Activated CD4-positive, CD25-positive, alpha-beta regulatory T cell treated with anti-CD3 and anti-CD28 coated beads, Interleukin-2, amount 50 U/mL, for 24 hours (primary cell): ENCODE data around the gene RFXANK.
A peak's percentile ranks its signal among the peaks of the same experiment; 100 is the strongest.
"Not testable (repeated sequence)": the region's sequence is repeated elsewhere in the genome, so short reads cannot be mapped to it uniquely, and the experiment has no call there.

Experiments
- ATAC-seq, 2 donors: fragments of 150-1000 bp; cut with Tn5 transposase; one replicate each; pipeline ENCODE4 v1.10.0; 2021; ENCODE audit warnings: mild to moderate bottlenecking in 1 of 2, moderate library complexity in 1 of 2

Gene RFXANK

DNA sequence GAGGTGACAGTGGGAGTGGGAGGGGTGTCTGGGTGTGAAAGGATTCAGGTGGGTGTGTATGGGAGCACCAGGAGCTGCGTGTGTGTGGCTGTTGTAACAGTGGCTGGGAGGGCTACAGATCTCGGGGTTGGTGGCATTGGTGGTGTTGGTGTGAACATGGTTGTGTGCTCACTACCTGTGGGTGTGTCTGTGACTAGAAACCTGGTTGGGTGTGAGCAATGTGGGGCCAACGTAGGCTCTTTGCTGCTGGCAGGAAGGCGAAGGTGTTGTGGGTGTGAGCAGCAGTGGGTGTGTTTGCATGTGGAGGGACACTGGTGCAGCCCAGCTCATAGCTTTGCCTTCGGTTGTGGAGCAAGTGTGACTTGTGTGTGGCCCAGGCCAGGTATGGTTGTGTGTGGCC is 14.9 kb downstream of the RFXANK start:
- ATAC-seq = no peak

GRCh38 chr19:19207637-19208572 is 15.8 kb downstream of the RFXANK start:
- no peak for ATAC-seq

- no peak for ATAC-seq
Measured at GRCh38 chr19:19209372-19209771, 17.3 kb downstream of the RFXANK start.

- no peak for ATAC-seq
Measured at GRCh38 chr19:19211499-19212420, 19.7 kb downstream of the RFXANK start, which contains the start of gene NCAN. NCAN (plus strand) TSS chr19:19211958; CDS start chr19:19216954, 4,996 bp downstream.

DNA sequence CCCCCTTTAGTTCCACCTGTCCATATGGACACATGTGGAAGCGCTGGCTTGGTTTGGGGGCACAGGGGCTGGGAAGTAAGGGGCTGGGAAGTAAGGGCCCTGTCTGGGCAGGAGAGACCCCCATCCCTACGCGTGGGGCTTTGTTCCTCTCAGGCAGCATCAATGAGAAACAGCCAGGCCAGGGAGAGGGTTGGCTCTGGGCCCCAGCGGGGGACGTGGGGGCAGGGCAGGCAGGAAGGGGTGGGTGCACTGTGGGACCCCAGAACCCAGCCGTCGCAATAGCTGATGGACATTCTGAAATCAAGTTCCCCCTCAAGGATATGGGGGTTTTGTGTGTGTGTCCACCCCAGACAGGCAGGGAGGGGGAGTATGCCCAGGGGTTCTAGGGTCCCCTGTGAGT is 20.9 kb downstream of the RFXANK start:
- ATAC-seq = no peak

DNA sequence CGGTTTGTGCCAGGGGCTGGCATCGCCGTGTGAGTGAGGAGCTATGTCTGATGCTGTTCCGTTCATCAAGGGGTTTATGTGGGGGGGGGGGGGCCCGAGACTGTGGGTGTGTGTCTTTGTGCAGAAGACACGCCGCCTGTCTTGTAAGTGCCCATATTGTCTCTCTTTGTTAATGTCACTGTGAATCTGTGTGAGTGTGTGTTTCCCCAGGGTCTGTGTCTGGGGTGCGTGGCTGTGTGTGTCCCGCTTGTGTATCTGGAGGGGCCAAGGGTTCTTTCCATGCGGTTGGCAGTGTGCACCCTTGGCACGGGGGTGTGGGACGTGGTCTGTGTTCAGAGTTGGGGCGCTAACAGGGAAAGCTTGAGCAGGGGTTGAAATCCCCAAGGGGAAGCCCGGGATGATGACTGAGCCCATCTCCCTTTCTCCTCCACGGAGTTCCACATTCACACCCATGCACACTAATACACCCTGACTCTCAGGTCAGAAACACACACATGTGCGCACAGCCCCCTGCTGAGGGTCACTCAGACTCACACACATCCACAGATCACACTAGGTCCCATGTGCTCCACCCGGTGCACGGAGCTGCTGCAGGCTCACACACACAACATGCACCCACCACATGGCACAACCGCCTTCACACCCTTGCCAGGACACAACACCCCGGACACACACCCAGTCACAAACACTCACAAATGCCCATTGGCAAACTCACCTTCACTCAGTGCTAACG is 21.5 kb downstream of the RFXANK start:
- ATAC-seq = no peak

DNA sequence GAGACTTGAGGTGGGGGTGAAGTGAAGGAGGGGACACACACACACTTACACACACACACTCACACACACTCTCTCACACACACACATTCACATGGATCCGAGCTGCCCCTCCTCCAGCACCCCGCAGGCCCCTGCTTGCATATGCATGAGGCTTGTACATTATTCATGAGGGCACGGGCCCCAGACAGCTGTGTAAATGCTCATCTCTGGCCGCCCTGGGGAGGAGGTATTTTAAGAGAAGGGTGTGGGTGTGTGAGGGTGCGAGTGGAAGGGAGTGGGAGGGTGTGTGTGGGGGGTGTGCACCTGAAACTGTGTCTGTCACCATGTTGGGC is 22.1 kb downstream of the RFXANK start:
- ATAC-seq = no peak

- ATAC-seq = no peak
Measured at GRCh38 chr19:19214892-19215291, 22.8 kb downstream of the RFXANK start.

- no peak for ATAC-seq
Measured at GRCh38 chr19:19215792-19216191, 23.7 kb downstream of the RFXANK start.

DNA sequence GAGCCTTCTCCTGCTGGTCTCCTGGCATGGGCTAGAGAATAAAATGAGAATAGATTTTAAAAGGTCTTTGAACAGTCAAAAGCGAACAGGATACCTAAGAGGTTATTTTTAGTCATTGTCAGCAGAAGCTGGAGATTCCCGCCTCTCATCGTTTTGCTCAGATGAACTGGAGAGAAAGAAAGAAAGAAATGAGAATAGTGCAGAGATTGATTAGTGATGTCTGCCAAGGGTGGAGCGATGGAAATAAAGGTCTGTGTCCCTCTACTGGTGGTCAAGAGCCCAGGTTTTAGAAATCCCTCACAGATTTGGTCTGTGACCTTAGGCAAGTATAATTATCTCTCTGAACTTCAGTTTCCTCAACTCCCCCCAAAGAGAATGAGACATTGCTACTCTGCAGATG is 25.0 kb downstream of the RFXANK start:
- no peak for ATAC-seq

DNA sequence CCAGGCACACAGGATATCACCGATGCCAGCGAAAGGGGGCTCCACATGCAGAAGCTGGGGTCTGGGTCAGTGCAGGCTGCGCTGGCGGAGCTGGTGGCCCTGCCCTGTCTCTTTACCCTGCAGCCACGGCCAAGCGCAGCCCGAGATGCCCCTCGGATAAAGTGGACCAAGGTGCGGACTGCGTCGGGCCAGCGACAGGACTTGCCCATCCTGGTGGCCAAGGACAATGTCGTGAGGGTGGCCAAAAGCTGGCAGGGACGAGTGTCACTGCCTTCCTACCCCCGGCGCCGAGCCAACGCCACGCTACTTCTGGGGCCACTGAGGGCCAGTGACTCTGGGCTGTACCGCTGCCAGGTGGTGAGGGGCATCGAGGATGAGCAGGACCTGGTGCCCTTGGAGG is 26.9 kb downstream of the RFXANK start:
- no peak for ATAC-seq

DNA sequence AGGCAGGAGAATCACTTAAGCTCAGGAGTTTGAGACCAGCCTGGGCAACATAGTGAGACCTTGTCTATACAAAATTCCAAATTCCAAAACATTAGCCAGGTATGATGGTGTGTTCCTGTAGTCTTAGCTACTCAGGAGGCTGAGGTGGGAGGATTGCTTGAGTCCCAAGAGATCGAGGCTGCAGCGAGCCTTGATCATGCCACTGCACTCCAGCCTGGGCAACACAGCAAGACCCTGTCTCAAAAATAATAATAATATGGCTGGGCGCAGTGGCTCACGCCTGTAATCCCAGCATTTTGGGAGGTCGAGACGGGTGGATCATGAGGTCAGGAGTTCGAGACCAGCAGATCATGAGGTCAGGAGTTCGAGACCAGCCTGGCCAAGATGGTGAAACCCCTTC is 28.9 kb downstream of the RFXANK start:
- ATAC-seq = not testable (repeated sequence)

- no peak for ATAC-seq
Measured at GRCh38 chr19:19223060-19223459, 31.0 kb downstream of the RFXANK start.

- no peak for ATAC-seq
Measured at GRCh38 chr19:19223636-19224035, 31.6 kb downstream of the RFXANK start.

DNA sequence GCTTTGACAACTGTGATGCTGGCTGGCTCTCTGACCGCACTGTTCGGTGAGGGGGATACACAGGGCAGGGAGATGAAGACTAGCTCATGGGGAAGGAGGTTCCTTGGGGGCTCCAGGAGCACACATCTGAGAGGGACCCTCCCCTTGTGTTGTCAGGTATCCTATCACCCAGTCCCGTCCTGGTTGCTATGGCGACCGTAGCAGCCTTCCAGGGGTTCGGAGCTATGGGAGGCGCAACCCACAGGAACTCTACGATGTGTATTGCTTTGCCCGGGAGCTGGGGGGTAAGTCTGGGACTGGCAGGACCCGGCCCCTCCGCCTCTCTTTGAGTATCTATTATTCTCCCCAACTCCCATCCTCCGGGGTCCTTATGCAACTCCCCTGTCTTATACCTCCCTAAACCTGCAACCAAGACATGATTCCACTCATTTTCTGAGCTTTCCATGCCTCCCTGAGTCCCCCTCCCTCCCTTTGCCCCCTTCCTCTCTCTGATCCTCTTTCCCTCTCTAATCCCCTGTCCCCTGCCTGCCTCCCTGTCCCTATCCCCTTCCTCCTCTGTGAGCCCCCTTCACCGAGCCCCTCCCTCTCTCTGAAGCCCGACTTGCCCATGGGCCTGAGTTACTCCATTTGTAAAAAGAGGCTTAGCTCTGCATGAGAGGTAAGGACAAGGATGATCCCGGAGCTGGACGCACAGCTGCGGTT is 32.2 kb downstream of the RFXANK start:
- ATAC-seq = no peak

DNA sequence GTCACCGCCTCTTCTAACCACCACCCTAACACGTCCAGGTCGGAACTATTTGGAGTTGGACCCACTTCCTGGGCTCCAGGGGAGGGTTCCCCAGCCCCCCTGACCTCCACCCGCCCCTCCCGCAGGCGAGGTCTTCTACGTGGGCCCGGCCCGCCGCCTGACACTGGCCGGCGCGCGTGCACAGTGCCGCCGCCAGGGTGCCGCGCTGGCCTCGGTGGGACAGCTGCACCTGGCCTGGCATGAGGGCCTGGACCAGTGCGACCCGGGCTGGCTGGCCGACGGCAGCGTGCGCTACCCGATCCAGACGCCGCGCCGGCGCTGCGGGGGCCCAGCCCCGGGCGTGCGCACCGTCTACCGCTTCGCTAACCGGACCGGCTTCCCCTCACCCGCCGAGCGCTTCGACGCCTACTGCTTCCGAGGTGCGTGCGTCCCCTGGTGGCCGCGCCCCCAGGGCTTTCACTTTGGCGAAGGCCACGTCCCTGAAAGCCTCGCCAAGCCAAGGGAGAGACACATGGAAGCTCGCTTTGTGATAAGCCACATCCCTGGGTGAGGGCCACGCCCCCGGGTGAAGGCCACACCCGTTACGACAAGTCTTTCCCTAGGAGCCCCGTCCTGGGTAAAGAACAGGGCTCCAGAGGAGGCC is 32.9 kb downstream of the RFXANK start:
- ATAC-seq = peak; percentile 86 to 89

GRCh38 chr19:19226204-19226603 is 34.1 kb downstream of the RFXANK start:
- no peak for ATAC-seq

DNA sequence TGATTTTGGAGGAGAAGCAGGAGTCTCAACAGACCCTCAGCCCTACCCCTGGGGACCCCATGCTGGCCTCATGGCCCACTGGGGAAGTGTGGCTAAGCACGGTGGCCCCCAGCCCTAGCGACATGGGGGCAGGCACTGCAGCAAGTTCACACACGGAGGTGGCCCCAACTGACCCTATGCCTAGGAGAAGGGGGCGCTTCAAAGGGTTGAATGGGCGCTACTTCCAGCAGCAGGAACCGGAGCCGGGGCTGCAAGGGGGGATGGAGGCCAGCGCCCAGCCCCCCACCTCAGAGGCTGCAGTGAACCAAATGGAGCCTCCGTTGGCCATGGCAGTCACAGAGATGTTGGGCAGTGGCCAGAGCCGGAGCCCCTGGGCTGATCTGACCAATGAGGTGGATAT is 34.6 kb downstream of the RFXANK start:
- ATAC-seq = no peak

- ATAC-seq = no peak
Measured at GRCh38 chr19:19227217-19227616, 35.2 kb downstream of the RFXANK start.

DNA sequence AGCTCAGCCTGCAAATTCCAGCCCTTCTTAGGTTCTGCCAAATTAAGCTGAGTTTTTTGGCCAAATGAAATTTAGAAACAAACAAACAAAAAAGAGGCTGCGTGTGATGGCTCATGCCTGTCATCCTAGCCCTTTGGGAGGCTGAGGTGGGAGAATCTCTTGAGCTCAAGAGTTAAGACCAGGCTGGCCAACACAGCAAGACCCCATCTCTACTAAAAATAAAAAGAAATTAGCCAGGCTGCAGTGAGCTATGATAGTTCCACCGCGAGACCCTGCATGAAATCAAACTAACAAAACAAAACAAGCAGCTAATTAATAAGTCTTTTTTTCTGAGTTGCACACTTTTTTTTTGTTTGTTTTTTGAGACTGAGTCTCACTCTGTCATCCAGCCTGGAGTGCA is 37.6 kb downstream of the RFXANK start:
- ATAC-seq = no peak

GRCh38 chr19:19230999-19231398 is 38.9 kb downstream of the RFXANK start:
- ATAC-seq = no peak

GRCh38 chr19:19232261-19232721 is 40.2 kb downstream of the RFXANK start:
- ATAC-seq = no peak
